KMS-11 (cell line): Measurements from ENCODE around the gene PARVB.

Experiments
- H2AFZ ChIP-seq: fragments of 200-600 bp; sonication (generic); 2 replicates; pipeline ENCODE4 v1.6.1; 2016; ENCODE audit warnings: antibody characterized with exemption, mixed run types, low read depth
- H3K27ac ChIP-seq: fragments of 200-600 bp; sonication (generic); 2 replicates; pipeline ENCODE4 v1.6.1; 2016; ENCODE audit warnings: mild to moderate bottlenecking, mixed run types
- H3K27me3 ChIP-seq: fragments of 200-600 bp; sonication (generic); 2 replicates; pipeline ENCODE4 v1.6.1; 2017; ENCODE audit warnings: mild to moderate bottlenecking, low read depth, mixed run types, moderate library complexity; ENCODE audit not compliant: insufficient read depth
- H3K36me3 ChIP-seq: fragments of 200-600 bp; sonication (generic); 2 replicates; pipeline ENCODE4 v1.6.1; 2017; ENCODE audit warnings: mild to moderate bottlenecking, mixed run types; ENCODE audit not compliant: insufficient read depth
- H3K4me1 ChIP-seq: fragments of 200-600 bp; sonication (generic); 2 replicates; pipeline ENCODE4 v1.6.1; 2016; ENCODE audit warnings: mild to moderate bottlenecking, low read depth, mixed run types; ENCODE audit not compliant: poor library complexity, severe bottlenecking
- H3K4me2 ChIP-seq: fragments of 200-600 bp; sonication (generic); 2 replicates; pipeline ENCODE4 v1.7.0; 2016; ENCODE audit warnings: mild to moderate bottlenecking, mixed run types
- H3K4me3 ChIP-seq: fragments of 200-600 bp; sonication (generic); IDR thresholded peaks from 2 replicates; pipeline ENCODE4 v1.6.1; 2017; ENCODE audit warnings: low read depth, low read length, mixed read lengths; ENCODE audit not compliant: insufficient read depth
- H3K79me2 ChIP-seq: fragments of 200-600 bp; sonication (generic); 2 replicates; pipeline ENCODE4 v1.6.1; 2016; ENCODE audit warnings: low read depth, mixed run types; ENCODE audit not compliant: insufficient read depth
- H3K9ac ChIP-seq: fragments of 200-600 bp; sonication (generic); 2 replicates; pipeline ENCODE4 v1.6.1; 2016; ENCODE audit warnings: mild to moderate bottlenecking, mixed run types
- H4K20me1 ChIP-seq: fragments of 200-600 bp; sonication (generic); 2 replicates; pipeline ENCODE4 v1.6.1; 2016; ENCODE audit warnings: mild to moderate bottlenecking, mixed run types; ENCODE audit not compliant: insufficient read depth
- CTCF ChIP-seq: fragments of 200-600 bp; sonication (generic); conservative IDR thresholded peaks from 2 replicates; pipeline ENCODE4 v1.6.1; 2017; ENCODE audit warnings: low read depth, mild to moderate bottlenecking, antibody characterized with exemption, low read length, moderate library complexity, mixed read lengths

PARVB gene

GRCh38 chr22:44075022-44075421, 50.9 kb downstream of the PARVB start:
- Histone ChIP-seq H3K27ac (no peak overlapping the region), H3K27me3 (no peaks in the 10 kb centered on the region), H3K36me3 (no peaks in the 10 kb centered on the region), H3K9ac (no peak overlapping the region), H3K4me1 (no peaks in the 10 kb centered on the region), H3K4me3 (no peak overlapping the region), H3K79me2 (no peaks in the 10 kb centered on the region), H2AFZ (no peak overlapping the region), H3K4me2 (no peak overlapping the region), H4K20me1 (no peaks in the 10 kb centered on the region)
- no peak for TF ChIP-seq CTCF

- H3K4me2 ChIP-seq, result no peak overlapping the region
- no peaks in the 10 kb centered on the region for H3K79me2 ChIP-seq
- H3K27me3 ChIP-seq, result no peaks in the 10 kb centered on the region
- H3K27ac ChIP-seq, result no peak overlapping the region
- no peak overlapping the region for H3K4me3 ChIP-seq
- no peaks in the 10 kb centered on the region for H4K20me1 ChIP-seq
- H3K9ac ChIP-seq, result no peak overlapping the region
- TF ChIP-seq CTCF, result no peak
- no peaks in the 10 kb centered on the region for H3K4me1 ChIP-seq
- no peak overlapping the region for H2AFZ ChIP-seq
- no peaks in the 10 kb centered on the region for H3K36me3 ChIP-seq
Observed at GRCh38 chr22:44075670-44076069, 51.6 kb downstream of the PARVB start.

- no peak for TF ChIP-seq CTCF
Observed at GRCh38 chr22:44076825-44077224, 52.7 kb downstream of the PARVB start.

GRCh38 chr22:44080936-44081861, 57.1 kb downstream of the PARVB start:
- Histone ChIP-seq H3K4me1 (no peaks in the 10 kb centered on the region), H3K79me2 (no peaks in the 10 kb centered on the region), H3K27ac (no peak overlapping the region), H2AFZ (no peak overlapping the region), H4K20me1 (no peaks in the 10 kb centered on the region), H3K9ac (no peak overlapping the region), H3K4me3 (no peak overlapping the region), H3K36me3 (no peaks in the 10 kb centered on the region), H3K27me3 (no peaks in the 10 kb centered on the region), H3K4me2 (no peak overlapping the region)
- peak; percentile 57 for TF ChIP-seq CTCF

More at GRCh38 chr22:44076825-44077224, 52.7 kb downstream of the PARVB start:
- Histone ChIP-seq H3K27ac (no peak overlapping the region), H3K27me3 (no peaks in the 10 kb centered on the region), H2AFZ (no peak overlapping the region), H3K9ac (no peak overlapping the region), H3K79me2 (no peaks in the 10 kb centered on the region), H3K36me3 (no peaks in the 10 kb centered on the region), H3K4me3 (no peak overlapping the region), H3K4me1 (no peaks in the 10 kb centered on the region), H3K4me2 (no peak overlapping the region), H4K20me1 (no peaks in the 10 kb centered on the region)
